Trophoblast cell (in vitro differentiated cells and primary cell): ENCODE measurements around the gene CAPN1.

ENCODE experiments used
- DNase-seq, 2 donors: peaks; one replicate each; pipeline ENCODE4 v3.0.0-alpha.2; 2016
- H2AFZ ChIP-seq: 2 replicates; pipeline ENCODE4 v1.6.1; 2013; ENCODE audit warnings: low read length, moderate library complexity, mild to moderate bottlenecking; ENCODE audit not compliant: insufficient read depth, poor library complexity
- H2AK5ac ChIP-seq: 2 replicates; pipeline ENCODE4 v1.6.1; 2013; ENCODE audit warnings: mild to moderate bottlenecking, low read length
- H2BK120ac ChIP-seq: 2 replicates; pipeline ENCODE4 v1.6.1; 2013; ENCODE audit warnings: low read length, mild to moderate bottlenecking, moderate library complexity; ENCODE audit not compliant: insufficient read depth, poor library complexity
- H2BK12ac ChIP-seq: 2 replicates; pipeline ENCODE4 v1.6.1; 2013; ENCODE audit warnings: mild to moderate bottlenecking, low read length, moderate library complexity
- H2BK5ac ChIP-seq: 2 replicates; pipeline ENCODE4 v1.6.1; 2013; ENCODE audit warnings: low read length, low read depth, moderate library complexity, mild to moderate bottlenecking; ENCODE audit not compliant: poor library complexity
- H3K14ac ChIP-seq: 2 replicates; pipeline ENCODE4 v1.6.1; 2013; ENCODE audit warnings: mild to moderate bottlenecking, low read length
- H3K18ac ChIP-seq: 2 replicates; pipeline ENCODE4 v1.6.1; 2013; ENCODE audit warnings: mild to moderate bottlenecking, low read length
- H3K23ac ChIP-seq: 2 replicates; pipeline ENCODE4 v1.6.1; 2013; ENCODE audit warnings: low read length
- H3K27ac ChIP-seq: 2 replicates; pipeline ENCODE4 v1.5.1; 2013; ENCODE audit warnings: low read depth, mild to moderate bottlenecking, inconsistent platforms, low read length, moderate library complexity
- H3K27me3 ChIP-seq: 2 replicates; pipeline ENCODE4 v1.6.1; 2013; ENCODE audit warnings: inconsistent platforms, mild to moderate bottlenecking, low read length, moderate library complexity; ENCODE audit not compliant: insufficient read depth
- H3K36me3 ChIP-seq, 2 experiments: 1 replicate in 1 of 2; 2 replicates in 1 of 2; pipeline ENCODE4 v1.6.1; 2013; ENCODE audit warnings: low read length in 2 of 2, mild to moderate bottlenecking in 2 of 2, moderate library complexity in 1 of 2; ENCODE audit not compliant: insufficient read depth in 2 of 2, control insufficient read depth in 1 of 2
- H3K4ac ChIP-seq: 2 replicates; pipeline ENCODE4 v1.6.1; 2013; ENCODE audit warnings: low read depth, mild to moderate bottlenecking, low read length, moderate library complexity
- H3K4me1 ChIP-seq, 2 experiments: 1 replicate in 1 of 2; 2 replicates in 1 of 2; pipeline ENCODE4 v1.6.1; 2013; ENCODE audit warnings: low read length in 2 of 2, mild to moderate bottlenecking in 2 of 2, moderate library complexity in 1 of 2; ENCODE audit not compliant: insufficient read depth in 2 of 2, control insufficient read depth in 1 of 2
- H3K4me2 ChIP-seq: 2 replicates; pipeline ENCODE4 v1.6.1; 2013; ENCODE audit warnings: inconsistent platforms, mild to moderate bottlenecking, low read length, moderate library complexity
- H3K4me3 ChIP-seq: 2 replicates; pipeline ENCODE4 v1.5.1; 2013; ENCODE audit warnings: mild to moderate bottlenecking, low read depth, low read length, inconsistent platforms
- H3K79me1 ChIP-seq: one replicate; pipeline ENCODE4 v1.6.1; 2013; ENCODE audit warnings: low read length
- H3K79me2 ChIP-seq: 2 replicates; pipeline ENCODE4 v1.6.1; 2013; ENCODE audit warnings: low read length, mild to moderate bottlenecking; ENCODE audit not compliant: control insufficient read depth, insufficient read depth, poor library complexity
- H3K9ac ChIP-seq: 2 replicates; pipeline ENCODE4 v1.6.1; 2013; ENCODE audit warnings: mild to moderate bottlenecking, low read length
- H3K9me3 ChIP-seq: 2 replicates; pipeline ENCODE4 v1.6.1; 2013; ENCODE audit warnings: low read depth, mild to moderate bottlenecking, control low read depth, inconsistent platforms, low read length; ENCODE audit not compliant: insufficient read depth
- H4K12ac ChIP-seq: 2 replicates; pipeline ENCODE4 v1.6.1; 2013; ENCODE audit warnings: low read depth, mild to moderate bottlenecking, low read length, moderate library complexity
- H4K8ac ChIP-seq: 2 replicates; pipeline ENCODE4 v1.6.1; 2013; ENCODE audit warnings: low read depth, mild to moderate bottlenecking, low read length, moderate library complexity
- H4K91ac ChIP-seq: one replicate; pipeline ENCODE4 v1.6.1; 2013; ENCODE audit warnings: low read depth, mild to moderate bottlenecking, low read length, moderate library complexity
- WGBS: extraction: QIAGEN DNeasy Blood & Tissue Kit; methylation state at CpG from one replicate; pipeline ENCODE4 v1.1.7; 2013; ENCODE audit warnings: missing lambda C conversion rate; ENCODE audit not compliant: insufficient read length, insufficient coverage; ENCODE audit errors: extremely low coverage; 5-methylcytosine and 5-hydroxymethylcytosine counted together

Gene CAPN1

DNA sequence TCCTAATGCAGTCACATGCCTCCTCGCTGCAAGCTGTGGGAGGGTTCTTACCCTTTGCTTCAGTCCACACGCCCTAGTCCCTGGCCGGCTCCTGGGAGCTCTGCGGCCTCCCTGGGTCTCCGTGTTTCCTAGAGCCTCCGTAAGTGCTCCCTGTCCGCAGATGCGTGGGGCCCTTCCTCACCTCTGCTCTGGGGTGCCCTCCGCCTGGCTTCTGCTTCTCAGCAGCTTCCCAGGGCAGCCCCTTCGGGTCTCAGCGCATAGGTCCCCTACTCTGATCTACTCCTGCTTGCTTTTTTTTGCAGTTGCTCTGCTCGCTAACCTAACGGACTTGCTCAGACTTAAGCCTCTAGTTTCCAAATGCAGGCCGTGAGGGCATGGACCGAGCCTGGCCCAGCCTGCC lies 22.4 kb downstream of the CAPN1 start:
- peaks cover 46 to 57% of the 10 kb centered on the region in 2 experiments for H3K36me3 ChIP-seq
- no peak overlapping the region for H3K4me2 ChIP-seq
- no peak overlapping the region for H3K4me3 ChIP-seq
- H3K4me1 ChIP-seq: no peaks in the 10 kb centered on the region
- H2AK5ac ChIP-seq: no peak overlapping the region
- H4K8ac ChIP-seq: no peak overlapping the region
- DNase-seq: no peak
- H3K27me3 ChIP-seq: no peaks in the 10 kb centered on the region
- H3K9me3 ChIP-seq: no peaks in the 10 kb centered on the region
- no peak overlapping the region for H2AFZ ChIP-seq
- no peak overlapping the region for H3K9ac ChIP-seq
- no peak overlapping the region for H2BK120ac ChIP-seq
- no peak overlapping the region for H3K27ac ChIP-seq
- no peak overlapping the region for H3K23ac ChIP-seq
- H3K4ac ChIP-seq: no peak overlapping the region
- H3K18ac ChIP-seq: no peak overlapping the region
- no peak overlapping the region for H3K14ac ChIP-seq
- no peaks in the 10 kb centered on the region for H3K79me2 ChIP-seq
- H2BK5ac ChIP-seq: no peak overlapping the region
- no peak overlapping the region for H4K91ac ChIP-seq
- WGBS: no CpG with 5 or more reads among the region's 15 CpGs
- H3K79me1 ChIP-seq: no peaks in the 10 kb centered on the region
- no peak overlapping the region for H2BK12ac ChIP-seq
- no peak overlapping the region for H4K12ac ChIP-seq

DNA sequence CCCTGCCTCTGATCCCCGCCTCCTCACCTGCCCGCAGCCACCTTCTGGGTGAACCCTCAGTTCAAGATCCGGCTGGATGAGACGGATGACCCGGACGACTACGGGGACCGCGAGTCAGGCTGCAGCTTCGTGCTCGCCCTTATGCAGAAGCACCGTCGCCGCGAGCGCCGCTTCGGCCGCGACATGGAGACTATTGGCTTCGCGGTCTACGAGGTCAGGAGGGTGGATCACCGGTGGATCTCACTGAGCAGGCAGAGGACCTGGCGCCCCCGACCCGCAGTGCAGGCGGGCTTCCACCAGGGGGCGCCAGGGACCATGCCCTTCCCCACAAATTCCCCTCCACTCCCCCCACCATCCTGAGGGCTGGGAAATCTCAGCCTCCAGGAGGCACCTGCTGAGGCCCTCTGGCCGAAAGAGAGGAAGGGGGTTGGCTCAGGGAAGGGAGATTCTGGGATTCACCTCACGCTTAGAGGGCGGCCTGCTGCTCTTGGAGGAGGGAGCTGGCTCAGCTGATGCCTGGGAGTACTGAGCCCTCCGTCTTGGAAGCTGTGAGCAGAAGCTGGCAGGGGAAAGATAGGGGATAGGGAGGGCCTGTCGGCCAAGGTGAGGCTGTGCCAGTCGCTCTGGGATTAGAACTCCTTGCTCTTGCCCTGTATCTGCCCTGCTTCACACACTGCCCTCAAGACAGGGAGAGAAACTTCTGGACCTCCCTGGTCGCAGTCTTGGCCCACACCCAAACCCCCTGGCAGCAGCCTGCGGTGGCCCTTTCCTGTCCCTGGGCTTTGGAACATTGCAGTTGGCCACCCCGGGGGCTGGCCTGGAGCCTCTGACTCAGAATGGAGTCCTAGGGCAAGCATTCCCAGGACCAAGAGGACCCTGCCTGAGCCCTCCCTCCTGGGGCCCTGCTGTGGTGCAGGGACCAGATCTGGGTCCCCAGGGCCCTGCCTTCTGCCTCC lies 23.2 kb downstream of the CAPN1 start:
- whole genome bisulfite sequencing: no CpG with 5 or more reads among the region's 38 CpGs
- Histone ChIP-seq H2BK5ac (no peak overlapping the region), H3K4ac (no peak overlapping the region), H3K9ac (no peak overlapping the region), H2BK12ac (no peak overlapping the region), H3K4me3 (no peak overlapping the region), H3K18ac (no peak overlapping the region), H4K8ac (no peak overlapping the region), H2AFZ (no peak overlapping the region), H3K23ac (no peak overlapping the region), H3K27ac (no peak overlapping the region), H3K14ac (no peak overlapping the region), H2BK120ac (no peak overlapping the region), H3K27me3 (no peaks in the 10 kb centered on the region), H2AK5ac (no peak overlapping the region), H3K79me1 (no peaks in the 10 kb centered on the region), H3K4me1 (no peaks in the 10 kb centered on the region), H3K4me2 (no peak overlapping the region), H3K36me3 (peaks cover 54 to 65% of the 10 kb centered on the region in 2 experiments), H4K12ac (no peak overlapping the region), H4K91ac (no peak overlapping the region), H3K79me2 (no peaks in the 10 kb centered on the region), H3K9me3 (no peaks in the 10 kb centered on the region)
- DNase-seq: peak in 1 of 2 donors; percentile 43

DNA sequence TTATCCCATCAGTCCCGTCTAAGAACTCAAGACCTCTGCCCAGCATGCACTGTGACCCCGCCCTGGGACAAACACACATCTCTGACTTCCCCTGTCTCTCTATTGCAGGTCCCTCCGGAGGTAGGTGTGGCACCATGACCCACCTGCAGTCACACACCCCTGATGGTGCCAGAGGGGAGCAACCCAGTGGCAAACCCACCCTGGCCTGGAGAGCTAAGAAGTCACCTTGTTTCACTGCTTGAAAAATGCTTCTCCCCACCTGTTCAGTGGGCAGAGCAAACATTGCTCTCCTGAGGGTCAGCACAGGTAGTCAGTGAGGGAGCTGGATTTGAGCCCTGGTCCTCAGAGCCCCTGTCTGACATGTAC lies 23.9 kb downstream of the CAPN1 start:
- no peak for DNase-seq
- Histone ChIP-seq H4K91ac (no peak overlapping the region), H3K79me2 (no peaks in the 10 kb centered on the region), H3K4me2 (no peak overlapping the region), H3K23ac (no peak overlapping the region), H2AK5ac (no peak overlapping the region), H2BK5ac (no peak overlapping the region), H3K36me3 (peaks cover 61 to 70% of the 10 kb centered on the region in 2 experiments), H3K27me3 (no peaks in the 10 kb centered on the region), H4K8ac (no peak overlapping the region), H3K27ac (no peak overlapping the region), H3K4ac (no peak overlapping the region), H2AFZ (no peak overlapping the region), H4K12ac (no peak overlapping the region), H3K79me1 (no peaks in the 10 kb centered on the region), H3K9ac (no peak overlapping the region), H3K4me1 (no peaks in the 10 kb centered on the region), H2BK120ac (no peak overlapping the region), H3K4me3 (no peak overlapping the region), H3K18ac (no peak overlapping the region), H3K14ac (no peak overlapping the region), H2BK12ac (no peak overlapping the region), H3K9me3 (no peaks in the 10 kb centered on the region)
- no CpG with 5 or more reads among the region's 3 CpGs for WGBS

DNA sequence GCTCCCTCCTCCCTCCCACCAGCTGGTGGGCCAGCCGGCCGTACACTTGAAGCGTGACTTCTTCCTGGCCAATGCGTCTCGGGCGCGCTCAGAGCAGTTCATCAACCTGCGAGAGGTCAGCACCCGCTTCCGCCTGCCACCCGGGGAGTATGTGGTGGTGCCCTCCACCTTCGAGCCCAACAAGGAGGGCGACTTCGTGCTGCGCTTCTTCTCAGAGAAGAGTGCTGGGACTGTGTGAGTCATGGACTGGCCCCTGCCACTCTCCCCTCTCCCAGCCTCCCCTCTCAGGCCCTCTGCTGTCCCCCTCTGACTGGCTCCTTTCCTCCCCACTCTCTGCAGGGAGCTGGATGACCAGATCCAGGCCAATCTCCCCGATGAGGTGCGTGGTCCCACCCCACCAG lies 24.7 kb downstream of the CAPN1 start:
- H3K79me2 ChIP-seq: no peaks in the 10 kb centered on the region
- WGBS: no CpG with 5 or more reads among the region's 17 CpGs
- H3K9me3 ChIP-seq: no peaks in the 10 kb centered on the region
- H3K27me3 ChIP-seq: no peaks in the 10 kb centered on the region
- H2BK12ac ChIP-seq: no peak overlapping the region
- H2AFZ ChIP-seq: no peak overlapping the region
- no peak overlapping the region for H3K14ac ChIP-seq
- no peak overlapping the region for H3K9ac ChIP-seq
- peaks cover 65 to 75% of the 10 kb centered on the region in 2 experiments for H3K36me3 ChIP-seq
- no peak overlapping the region for H3K18ac ChIP-seq
- H3K79me1 ChIP-seq: no peaks in the 10 kb centered on the region
- H4K8ac ChIP-seq: no peak overlapping the region
- H3K23ac ChIP-seq: no peak overlapping the region
- no peak overlapping the region for H2BK5ac ChIP-seq
- H3K4me3 ChIP-seq: no peak overlapping the region
- no peak overlapping the region for H2AK5ac ChIP-seq
- H4K12ac ChIP-seq: no peak overlapping the region
- H3K4ac ChIP-seq: no peak overlapping the region
- H3K4me1 ChIP-seq: no peaks in the 10 kb centered on the region
- H3K4me2 ChIP-seq: no peak overlapping the region
- DNase-seq: no peak
- no peak overlapping the region for H2BK120ac ChIP-seq
- H3K27ac ChIP-seq: no peak overlapping the region
- no peak overlapping the region for H4K91ac ChIP-seq
